ENCODE data around the gene SETD7. TPM values are rescaled to one million over a fixed set of nuclear protein-coding genes. Genes with fewer than 3 reads are reported as not detected.
A peak's percentile ranks its signal among the peaks of the same experiment; 100 is the strongest.

SETD7 gene
- total RNA-seq, 1 experiment from 2014 or later: 60.4 TPM

GRCh38 chr4:139558235-139559088 is 2.4 kb upstream of the SETD7 start:
- Mint-ChIP-seq H3K27ac (ENCODE audit: low read depth, unreplicated experiment) (no peak overlapping the region), H3K36me3 (ENCODE audit: insufficient read depth, unreplicated experiment) (peaks cover 7% of the 10 kb centered on the region), H3K27me3 (ENCODE audit: insufficient read depth, unreplicated experiment) (no peaks in the 10 kb centered on the region), H3K9me3 (ENCODE audit: unreplicated experiment) (no peaks in the 10 kb centered on the region), H3K4me1 (ENCODE audit: insufficient read depth, unreplicated experiment) (peaks cover 15% of the 10 kb centered on the region), H3K4me3 (ENCODE audit: unreplicated experiment) (no peak overlapping the region)
- TF ChIP-seq, protein P1, sequence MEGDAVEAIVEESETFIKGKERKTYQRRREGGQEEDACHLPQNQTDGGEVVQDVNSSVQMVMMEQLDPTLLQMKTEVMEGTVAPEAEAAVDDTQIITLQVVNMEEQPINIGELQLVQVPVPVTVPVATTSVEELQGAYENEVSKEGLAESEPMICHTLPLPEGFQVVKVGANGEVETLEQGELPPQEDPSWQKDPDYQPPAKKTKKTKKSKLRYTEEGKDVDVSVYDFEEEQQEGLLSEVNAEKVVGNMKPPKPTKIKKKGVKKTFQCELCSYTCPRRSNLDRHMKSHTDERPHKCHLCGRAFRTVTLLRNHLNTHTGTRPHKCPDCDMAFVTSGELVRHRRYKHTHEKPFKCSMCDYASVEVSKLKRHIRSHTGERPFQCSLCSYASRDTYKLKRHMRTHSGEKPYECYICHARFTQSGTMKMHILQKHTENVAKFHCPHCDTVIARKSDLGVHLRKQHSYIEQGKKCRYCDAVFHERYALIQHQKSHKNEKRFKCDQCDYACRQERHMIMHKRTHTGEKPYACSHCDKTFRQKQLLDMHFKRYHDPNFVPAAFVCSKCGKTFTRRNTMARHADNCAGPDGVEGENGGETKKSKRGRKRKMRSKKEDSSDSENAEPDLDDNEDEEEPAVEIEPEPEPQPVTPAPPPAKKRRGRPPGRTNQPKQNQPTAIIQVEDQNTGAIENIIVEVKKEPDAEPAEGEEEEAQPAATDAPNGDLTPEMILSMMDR (IDR thresholded peaks at IDR 0.05; ENCODE audit: unreplicated experiment): no peak
- ChIA-PET CTCF (interaction anchor here (0.6 to 2.7 kb wide), 7 partner anchors 9 to 689 kb away, joined by 3 to 10 read pairs (median 4); no protein-coding TSS in a partner anchor), POLR2A (interaction anchor here (0.6 to 6.8 kb wide), 6 partner anchors 8 to 543 kb away, joined by 3 to 72 read pairs (median 4); partner anchors contain the start of genes NOCT and RAB33B)
- no peak for DNase-seq (ENCODE audit: unreplicated experiment)
- intact Hi-C loops (cut with micrococcal nuclease): loop anchor here (10.0 kb wide), 1 partner anchor 104 kb away; the partner anchor contains the start of gene RAB33B
- BruUV-seq (replicated peaks): no TSS peak

- TF ChIP-seq, protein P1 (IDR thresholded peaks at IDR 0.05; ENCODE audit: unreplicated experiment): no peak
- CTCF ChIA-PET: interaction anchor here (0.6 to 2.7 kb wide), 10 partner anchors 10 to 690 kb away, joined by 3 to 10 read pairs (median 4); no protein-coding TSS in a partner anchor
- H3K27ac Mint-ChIP-seq (ENCODE audit: low read depth, unreplicated experiment): peak overlapping the region; percentile 73
Observed at GRCh38 chr4:139557556-139558110, 1.6 kb upstream of the SETD7 start.

DNA sequence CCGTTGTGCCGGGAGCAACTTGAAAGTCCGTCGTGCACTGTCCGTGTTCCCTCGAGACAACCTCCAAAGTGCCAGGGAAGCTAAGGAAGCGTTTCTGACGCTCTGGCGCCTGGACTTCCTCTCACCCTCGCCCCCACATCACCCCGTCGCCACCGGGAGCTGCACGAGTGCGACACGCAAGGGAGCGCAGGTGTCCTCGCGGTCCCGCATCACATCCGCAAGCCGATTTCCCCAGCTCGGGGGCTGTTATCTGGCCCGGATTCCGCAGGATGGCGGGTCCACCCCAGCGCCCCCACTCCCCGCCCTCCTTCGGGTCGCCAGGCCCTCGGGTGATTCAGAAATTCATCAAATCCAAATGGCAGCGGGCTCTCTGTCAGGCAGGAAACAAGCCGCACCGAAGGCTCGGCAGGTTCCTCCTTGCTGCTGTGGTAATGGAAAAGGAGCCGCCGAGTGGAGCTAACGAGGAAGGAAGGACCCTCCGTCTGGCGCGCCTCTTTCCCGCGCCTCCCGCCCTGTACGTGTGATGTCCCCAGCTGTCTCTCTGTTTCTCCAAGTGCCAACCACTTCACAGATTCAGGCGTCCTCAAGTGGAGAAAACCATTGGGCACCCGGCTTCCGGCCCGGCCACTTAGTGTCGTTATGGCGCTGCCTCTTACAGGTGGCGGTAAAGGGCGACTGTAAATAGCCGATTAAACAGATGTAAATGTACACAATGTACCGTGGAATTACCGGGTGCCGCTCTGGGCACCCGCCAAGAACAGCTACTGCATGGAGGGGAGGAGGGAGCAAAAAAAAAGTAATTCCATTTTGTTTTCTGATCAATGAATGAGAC is 921 bp upstream of the SETD7 start:
- ChIA-PET POLR2A (interaction anchor here (0.6 to 6.8 kb wide), 32 partner anchors 8 to 816 kb away, joined by 3 to 72 read pairs (median 4); partner anchors contain the start of genes ELF2, MGST2, NAA15 and NOCT), CTCF (interaction anchor here (0.6 to 2.7 kb wide), 11 partner anchors 11 to 311 kb away, joined by 3 to 10 read pairs (median 5); no protein-coding TSS in a partner anchor)
- TF ChIP-seq, protein P1 (IDR thresholded peaks at IDR 0.05; ENCODE audit: unreplicated experiment): no peak
- intact Hi-C loops (cut with micrococcal nuclease): loop anchor here (1.0 to 10.0 kb wide), 2 partner anchors 94 to 102 kb away; partner anchors contain the start of gene RAB33B
- Mint-ChIP-seq H3K4me3 (ENCODE audit: unreplicated experiment) (peak overlapping the region; percentile 82), H3K27ac (ENCODE audit: low read depth, unreplicated experiment) (peak overlapping the region; percentile 73), H3K36me3 (ENCODE audit: insufficient read depth, unreplicated experiment) (peaks cover 13% of the 10 kb centered on the region), H3K4me1 (ENCODE audit: insufficient read depth, unreplicated experiment) (peaks cover 30% of the 10 kb centered on the region), H3K27me3 (ENCODE audit: insufficient read depth, unreplicated experiment) (no peaks in the 10 kb centered on the region), H3K9me3 (ENCODE audit: unreplicated experiment) (no peaks in the 10 kb centered on the region)
- DNase-seq (ENCODE audit: unreplicated experiment): peak; percentile 43
- BruUV-seq (replicated peaks): TSS peak; percentile 52

More at GRCh38 chr4:139557556-139558110, 1.6 kb upstream of the SETD7 start:
- H3K9me3 Mint-ChIP-seq (ENCODE audit: unreplicated experiment): no peaks in the 10 kb centered on the region
- H3K36me3 Mint-ChIP-seq (ENCODE audit: insufficient read depth, unreplicated experiment): peaks cover 9% of the 10 kb centered on the region
- intact Hi-C loops (cut with micrococcal nuclease): loop anchor here (1.0 to 10.0 kb wide), 2 partner anchors 94 to 103 kb away; partner anchors contain the start of gene RAB33B
- H3K4me1 Mint-ChIP-seq (ENCODE audit: insufficient read depth, unreplicated experiment): peaks cover 24% of the 10 kb centered on the region
- H3K27me3 Mint-ChIP-seq (ENCODE audit: insufficient read depth, unreplicated experiment): no peaks in the 10 kb centered on the region
- BruUV-seq (replicated peaks): no TSS peak
- DNase-seq (ENCODE audit: unreplicated experiment): no peak
- POLR2A ChIA-PET: interaction anchor here (0.8 to 6.8 kb wide), 18 partner anchors 8 to 752 kb away, joined by 3 to 72 read pairs (median 5); partner anchors contain the start of genes ELF2, MGST2, NAA15 and RAB33B
- H3K4me3 Mint-ChIP-seq (ENCODE audit: unreplicated experiment): peak overlapping the region; percentile 82

All from MCF 10A (cell line).